Activated T-helper 1 cell treated with anti-CD3 and anti-CD28 coated beads, Interleukin-12 subunit alpha, Interleukin-12 subunit beta, Interleukin-2, Interleukin-4 antibody, amounts not matched to agents 30 ng/mL and 10 ng/mL and 1 ng/mL, durations not matched to agents 14 hours and 24 hours and 36 hours (primary cell): ENCODE results near the gene SYT7. TPM values are rescaled to one million over a fixed set of nuclear protein-coding genes. Genes with fewer than 3 reads are reported as not detected.

ENCODE experiments used
- DNase-seq: peaks from one replicate; pipeline ENCODE4 v3.0.0; 2021; ENCODE audit warnings: low spot score
- H3K27ac Mint-ChIP-seq: one replicate; pipeline ENCODE4 v1.8.0; 2021; ENCODE audit warnings: mild to moderate bottlenecking, mixed read lengths
- H3K27me3 Mint-ChIP-seq: one replicate; pipeline ENCODE4 v1.8.0; 2022; ENCODE audit warnings: mild to moderate bottlenecking, moderate library complexity, mixed read lengths; ENCODE audit not compliant: insufficient read depth
- H3K36me3 Mint-ChIP-seq: one replicate; pipeline ENCODE4 v1.8.0; 2021; ENCODE audit warnings: low read depth, mixed read lengths
- H3K4me1 Mint-ChIP-seq: one replicate; pipeline ENCODE4 v1.8.0; 2021; ENCODE audit warnings: low read depth, mixed read lengths
- H3K4me3 Mint-ChIP-seq: one replicate; pipeline ENCODE4 v1.8.0; 2021; ENCODE audit warnings: mild to moderate bottlenecking, moderate library complexity, mixed read lengths
- H3K9me3 Mint-ChIP-seq: one replicate; pipeline ENCODE4 v1.8.0; 2021; ENCODE audit warnings: mixed read lengths
- intact Hi-C: fragments of 100-400 bp; cut with micrococcal nuclease; formaldehyde crosslinking; loops from one replicate; pipeline ENCODE4 v1.15.1; 2024
- total RNA-seq: library from RNA; stranded (reverse); gene quantifications from 2 replicates; pipeline ENCODE4 v1.2.3, GENCODE V29; 2022

The SYT7 gene
- total RNA-seq, 1 donor from 2014 or later = 0.44 TPM

GRCh38 chr11:61599968-61600710 is 19.3 kb upstream of the SYT7 start:
- Mint-ChIP-seq H3K36me3 (no peaks in the 10 kb centered on the region), H3K4me3 (no peak overlapping the region), H3K27me3 (peaks cover 6% of the 10 kb centered on the region), H3K9me3 (no peaks in the 10 kb centered on the region), H3K4me1 (no peaks in the 10 kb centered on the region), H3K27ac (no peak overlapping the region)
- intact Hi-C loops = no loop called here
- DNase-seq = no peak

DNA sequence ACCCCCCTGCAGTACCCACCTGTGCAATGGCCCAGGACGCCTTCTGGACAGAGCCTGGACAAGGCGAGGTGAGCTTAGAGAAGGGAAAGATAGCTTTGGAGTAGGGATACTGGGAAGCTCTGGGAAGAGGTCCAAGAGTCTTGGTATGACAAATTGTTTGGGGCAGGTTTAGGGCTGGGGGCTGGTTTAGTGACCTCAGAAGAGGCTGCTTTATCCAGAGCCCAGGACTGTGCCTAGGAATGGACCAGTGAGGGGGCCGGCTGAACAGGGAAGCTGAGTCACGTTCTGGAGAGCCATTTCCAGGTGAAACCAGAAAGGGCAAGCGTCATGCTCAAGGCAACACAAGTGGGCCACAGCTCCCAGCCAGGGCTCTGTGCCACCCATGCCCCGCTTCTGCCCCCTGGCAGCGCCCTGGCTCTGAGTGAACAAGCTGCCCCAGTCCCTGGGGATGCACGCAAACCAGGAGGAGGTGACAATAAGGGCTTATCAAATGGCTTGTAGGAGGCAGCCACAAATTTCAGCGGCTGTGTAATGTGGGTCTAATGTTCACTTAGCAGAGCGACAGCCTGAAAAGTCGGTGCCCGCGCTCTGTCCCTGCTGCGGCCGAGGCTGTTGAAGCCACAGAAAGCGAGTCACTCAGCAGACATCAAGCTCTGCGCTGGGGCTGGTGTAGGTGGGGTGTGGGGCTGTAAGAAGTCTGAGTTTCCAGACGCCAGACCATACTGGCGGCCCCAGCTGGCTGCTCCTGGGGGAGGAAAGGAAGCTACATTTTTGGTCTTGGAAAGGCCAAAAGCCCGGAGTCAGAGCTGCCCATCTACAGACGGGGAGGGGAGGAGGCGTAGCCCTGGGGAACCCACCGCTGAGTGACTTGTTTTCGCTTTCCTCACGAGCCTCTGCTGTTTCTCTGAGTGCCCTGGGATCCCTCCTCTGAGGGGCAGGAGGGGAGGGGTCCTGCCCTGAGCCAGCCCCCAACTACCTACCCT is 18.3 kb upstream of the SYT7 start:
- peaks cover 6% of the 10 kb centered on the region for H3K27me3 Mint-ChIP-seq
- H3K27ac Mint-ChIP-seq = no peak overlapping the region
- no peaks in the 10 kb centered on the region for H3K36me3 Mint-ChIP-seq
- intact Hi-C loops = no loop called here
- DNase-seq = no peak
- H3K9me3 Mint-ChIP-seq = no peaks in the 10 kb centered on the region
- H3K4me3 Mint-ChIP-seq = no peak overlapping the region
- H3K4me1 Mint-ChIP-seq = no peaks in the 10 kb centered on the region

GRCh38 chr11:61598374-61598773 is 17.5 kb upstream of the SYT7 start:
- Mint-ChIP-seq H3K9me3 (no peaks in the 10 kb centered on the region), H3K4me1 (no peaks in the 10 kb centered on the region), H3K4me3 (no peak overlapping the region), H3K36me3 (no peaks in the 10 kb centered on the region), H3K27ac (no peak overlapping the region), H3K27me3 (peaks cover 6% of the 10 kb centered on the region)
- intact Hi-C loops = no loop called here
- DNase-seq = no peak

DNA sequence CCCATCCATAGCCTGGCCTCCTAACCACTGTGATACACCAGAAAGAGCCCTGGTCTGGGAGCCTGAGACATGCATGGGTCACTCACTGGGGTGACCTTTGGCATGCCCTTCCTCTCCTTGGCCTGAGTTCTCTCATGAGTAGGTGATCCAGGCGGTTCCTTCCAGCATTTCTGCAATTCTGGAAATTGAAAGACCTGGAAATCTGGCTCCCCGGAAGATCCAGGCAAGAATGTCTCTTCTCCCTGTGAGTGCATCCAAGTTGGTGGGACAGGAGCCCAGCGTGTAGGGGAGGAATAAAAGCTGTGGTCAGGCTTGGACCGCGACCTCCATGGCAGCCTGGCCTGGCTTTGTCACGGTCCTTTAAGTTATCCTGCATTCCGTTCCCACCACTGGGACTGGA is 16.1 kb upstream of the SYT7 start:
- H3K9me3 Mint-ChIP-seq = no peaks in the 10 kb centered on the region
- no peak overlapping the region for H3K27ac Mint-ChIP-seq
- no peaks in the 10 kb centered on the region for H3K4me1 Mint-ChIP-seq
- no peak for DNase-seq
- no peak overlapping the region for H3K4me3 Mint-ChIP-seq
- H3K36me3 Mint-ChIP-seq = no peaks in the 10 kb centered on the region
- H3K27me3 Mint-ChIP-seq = peaks cover 8% of the 10 kb centered on the region
- intact Hi-C loops = no loop called here

GRCh38 chr11:61596542-61596941 is 15.7 kb upstream of the SYT7 start:
- H3K4me1 Mint-ChIP-seq = no peaks in the 10 kb centered on the region
- no peaks in the 10 kb centered on the region for H3K9me3 Mint-ChIP-seq
- no peaks in the 10 kb centered on the region for H3K36me3 Mint-ChIP-seq
- peaks cover 13% of the 10 kb centered on the region for H3K27me3 Mint-ChIP-seq
- H3K4me3 Mint-ChIP-seq = no peak overlapping the region
- H3K27ac Mint-ChIP-seq = no peak overlapping the region
- intact Hi-C loops = no loop called here
- no peak for DNase-seq

DNA sequence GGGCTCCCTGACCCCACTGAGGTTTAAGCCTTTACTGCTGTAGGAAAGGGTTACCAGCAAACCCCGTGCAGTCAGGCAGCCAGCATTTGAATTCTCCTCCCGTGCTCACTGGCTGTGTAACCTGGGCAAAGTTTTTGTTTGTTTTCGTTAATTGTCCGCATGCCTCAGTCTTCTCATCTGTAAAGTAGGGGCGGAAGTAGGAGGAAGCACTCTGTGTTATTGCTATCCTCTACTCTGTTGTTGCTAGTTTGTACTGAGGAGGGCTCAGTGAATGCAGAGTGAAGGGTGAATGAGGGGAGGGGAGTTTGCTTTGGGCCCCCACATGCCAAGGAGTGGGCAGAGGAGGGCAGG is 14.0 kb upstream of the SYT7 start:
- Mint-ChIP-seq H3K4me1 (no peaks in the 10 kb centered on the region), H3K9me3 (no peaks in the 10 kb centered on the region), H3K27ac (no peak overlapping the region), H3K27me3 (peaks cover 15% of the 10 kb centered on the region), H3K4me3 (no peak overlapping the region), H3K36me3 (no peaks in the 10 kb centered on the region)
- no peak for DNase-seq
- intact Hi-C loops = no loop called here

- Mint-ChIP-seq H3K4me3 (no peak overlapping the region), H3K4me1 (peaks cover 5% of the 10 kb centered on the region), H3K27me3 (peaks cover 26% of the 10 kb centered on the region), H3K9me3 (no peaks in the 10 kb centered on the region), H3K27ac (no peak overlapping the region), H3K36me3 (no peaks in the 10 kb centered on the region)
- intact Hi-C loops = no loop called here
- no peak for DNase-seq
Measured at GRCh38 chr11:61593151-61593550, 12.3 kb upstream of the SYT7 start.

- intact Hi-C loops = no loop called here
- Mint-ChIP-seq H3K36me3 (no peaks in the 10 kb centered on the region), H3K9me3 (no peaks in the 10 kb centered on the region), H3K4me3 (no peak overlapping the region), H3K27me3 (peaks cover 24% of the 10 kb centered on the region), H3K27ac (no peak overlapping the region), H3K4me1 (peaks cover 5% of the 10 kb centered on the region)
- no peak for DNase-seq
Measured at GRCh38 chr11:61592176-61592575, 11.3 kb upstream of the SYT7 start.

DNA sequence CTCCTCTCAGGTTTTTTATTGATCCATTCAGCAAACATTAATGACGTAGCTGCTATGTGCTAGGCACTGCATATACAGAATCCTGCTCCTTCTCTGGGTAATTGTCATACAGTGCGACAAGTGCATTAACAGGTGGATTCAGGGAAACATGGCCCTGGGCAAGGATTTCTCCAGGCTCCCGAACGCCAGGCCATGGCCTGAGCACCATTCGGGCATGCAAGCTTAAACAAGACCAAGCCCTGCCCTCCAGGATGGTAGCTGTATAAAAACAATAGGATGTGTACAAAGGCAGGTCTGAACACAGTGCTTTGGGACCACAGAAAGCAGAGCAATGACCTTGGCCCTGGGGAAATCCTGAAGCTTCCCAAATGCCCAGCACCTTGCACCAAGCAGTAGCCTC is 9.1 kb upstream of the SYT7 start:
- Mint-ChIP-seq H3K4me1 (peaks cover 5% of the 10 kb centered on the region), H3K36me3 (no peaks in the 10 kb centered on the region), H3K27ac (no peak overlapping the region), H3K27me3 (peaks cover 36% of the 10 kb centered on the region), H3K4me3 (no peak overlapping the region), H3K9me3 (no peaks in the 10 kb centered on the region)
- no peak for DNase-seq
- intact Hi-C loops = no loop called here

- Mint-ChIP-seq H3K4me1 (peaks cover 5% of the 10 kb centered on the region), H3K4me3 (no peak overlapping the region), H3K36me3 (no peaks in the 10 kb centered on the region), H3K27ac (no peak overlapping the region), H3K9me3 (no peaks in the 10 kb centered on the region), H3K27me3 (peaks cover 36% of the 10 kb centered on the region)
- no peak for DNase-seq
- intact Hi-C loops = no loop called here
Measured at GRCh38 chr11:61588728-61589191, 7.9 kb upstream of the SYT7 start.

- Mint-ChIP-seq H3K36me3 (no peaks in the 10 kb centered on the region), H3K9me3 (no peaks in the 10 kb centered on the region), H3K27me3 (peaks cover 39% of the 10 kb centered on the region), H3K4me3 (no peak overlapping the region), H3K4me1 (peaks cover 5% of the 10 kb centered on the region), H3K27ac (no peak overlapping the region)
- peak; percentile 37 for DNase-seq
- intact Hi-C loops = no loop called here
Measured at GRCh38 chr11:61587951-61588727, 7.3 kb upstream of the SYT7 start.

- Mint-ChIP-seq H3K27ac (no peak overlapping the region), H3K4me3 (no peak overlapping the region), H3K4me1 (peaks cover 5% of the 10 kb centered on the region), H3K36me3 (no peaks in the 10 kb centered on the region), H3K9me3 (no peaks in the 10 kb centered on the region), H3K27me3 (peaks cover 44% of the 10 kb centered on the region)
- DNase-seq = no peak
- intact Hi-C loops = no loop called here
Measured at GRCh38 chr11:61587541-61587941, 6.7 kb upstream of the SYT7 start.
